Measurements from ENCODE around the gene CYP26B1.

Gene CYP26B1

DNA sequence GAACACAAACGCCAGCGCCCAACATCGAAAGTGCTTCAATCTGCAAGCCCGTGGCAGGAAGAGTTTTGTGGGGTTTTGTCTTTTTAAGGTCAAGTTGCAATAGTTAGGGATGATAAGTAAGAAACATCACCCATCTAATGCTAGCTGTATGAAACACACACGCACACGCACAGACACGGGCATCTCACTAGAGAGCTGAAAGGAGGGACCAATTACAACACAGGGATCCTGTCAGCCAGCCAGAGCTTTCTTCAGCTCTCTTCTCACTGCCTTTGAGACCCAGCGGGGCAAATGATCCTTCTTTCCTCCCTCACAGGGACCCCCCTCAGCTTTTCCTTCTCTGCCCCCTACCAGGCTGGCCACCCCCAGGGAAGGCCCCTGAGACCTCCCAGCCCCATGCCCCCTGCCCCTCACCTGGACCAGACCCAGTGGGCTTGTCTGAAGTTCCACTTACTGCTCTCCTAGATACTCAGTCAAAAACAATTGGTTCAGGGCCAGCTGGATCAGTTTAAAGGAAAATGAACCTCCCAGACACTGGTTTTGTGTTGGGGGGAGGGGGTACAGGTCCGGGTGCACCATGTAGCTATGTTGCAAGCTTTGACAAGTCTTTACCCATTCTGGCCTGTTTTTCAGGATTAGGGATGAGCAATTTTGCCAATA, 17.9 kb downstream of the CYP26B1 start:
- no peak for DNase-seq (ENCODE audit: low read depth)

DNA sequence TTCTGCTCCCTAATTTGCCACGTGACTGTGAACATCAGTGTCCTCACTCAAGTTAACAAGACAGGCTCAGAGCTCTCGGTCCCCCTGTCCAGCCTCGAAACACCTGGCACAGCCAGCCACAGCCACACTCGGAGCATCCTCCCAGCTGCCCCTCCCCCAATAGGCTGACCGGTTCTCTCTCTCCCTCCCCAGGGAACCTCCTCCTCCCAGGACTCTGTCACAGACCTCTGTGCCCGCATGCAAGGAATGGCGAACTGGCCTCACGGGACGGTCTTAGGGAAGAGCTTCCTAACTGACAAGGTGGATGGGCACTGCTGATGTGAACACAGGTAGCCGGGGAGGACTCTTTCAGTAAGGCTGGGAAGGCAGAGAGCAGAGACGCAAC, 18.8 kb downstream of the CYP26B1 start:
- no peak for DNase-seq (ENCODE audit: low read depth)

DNA sequence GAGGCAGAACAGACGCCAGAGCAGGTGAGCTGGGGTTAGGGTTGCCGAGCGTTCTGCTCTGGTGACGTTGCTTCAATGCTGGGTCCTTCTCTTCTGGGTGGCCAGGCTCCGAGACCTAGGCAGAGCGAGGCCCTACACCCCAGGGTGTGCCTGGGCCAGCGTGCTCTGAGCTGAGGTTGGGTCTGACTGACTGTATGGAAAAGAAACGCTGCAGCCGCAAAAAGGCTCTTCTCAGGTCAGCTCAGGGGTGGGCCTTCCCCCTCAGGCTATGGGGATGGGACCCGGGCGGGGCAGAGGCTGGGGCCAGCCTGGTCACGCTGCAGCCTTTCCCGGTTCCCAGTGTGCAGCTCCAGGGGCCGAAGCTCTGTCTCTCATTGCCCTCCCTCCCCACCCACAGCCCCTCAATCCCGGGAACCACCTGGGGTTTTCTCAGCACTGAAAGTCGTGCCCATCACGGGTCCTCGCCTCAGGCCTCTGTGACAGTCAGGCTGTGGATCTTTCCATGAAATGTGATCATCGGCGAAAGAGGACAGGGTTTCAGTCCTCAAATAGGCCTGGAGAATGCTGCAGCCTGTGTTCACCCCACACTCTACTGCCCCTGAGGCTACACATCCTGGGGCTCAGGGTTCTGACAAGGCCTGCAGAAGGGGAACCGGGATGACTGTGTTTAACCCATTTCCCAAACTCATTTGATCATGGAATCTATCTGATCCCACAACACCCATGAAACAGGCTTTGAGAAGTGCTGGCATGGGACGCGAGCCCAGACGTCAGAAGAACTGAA, 19.4 kb downstream of the CYP26B1 start:
- DNase-seq (ENCODE audit: low read depth) = no peak

DNA sequence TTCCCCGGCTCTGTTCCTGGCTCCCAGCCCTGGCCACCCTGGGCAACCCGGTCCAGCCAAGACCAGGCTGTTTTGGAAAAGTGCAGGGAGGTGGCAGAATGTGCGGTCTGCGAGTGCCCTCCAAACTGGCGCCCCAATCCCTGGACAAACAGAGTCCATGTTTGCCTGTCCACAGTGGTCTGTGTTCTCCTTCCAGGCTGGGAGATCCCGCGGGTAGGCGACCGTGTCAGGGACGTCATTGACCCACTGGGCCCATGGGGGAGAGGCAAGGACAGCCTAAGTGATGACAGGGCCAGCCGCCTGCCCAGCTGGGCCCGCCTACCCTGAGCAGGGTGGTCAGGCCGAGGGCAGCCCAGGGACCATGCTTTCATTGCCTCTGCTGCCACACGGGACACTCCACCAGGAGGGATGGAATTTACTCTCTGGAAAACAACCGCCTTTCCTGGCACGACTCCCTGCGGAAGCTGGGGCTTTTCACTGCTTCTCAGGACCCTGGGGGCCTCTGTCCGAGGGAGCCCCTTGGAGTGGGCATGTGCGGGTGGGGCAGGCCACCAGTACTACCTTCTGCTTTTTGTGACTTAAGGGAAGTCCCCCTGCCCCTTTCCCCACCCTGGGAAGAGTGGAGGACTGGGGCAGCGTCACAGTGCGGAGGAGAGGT, 20.1 kb downstream of the CYP26B1 start:
- no peak for DNase-seq (ENCODE audit: low read depth)

DNA sequence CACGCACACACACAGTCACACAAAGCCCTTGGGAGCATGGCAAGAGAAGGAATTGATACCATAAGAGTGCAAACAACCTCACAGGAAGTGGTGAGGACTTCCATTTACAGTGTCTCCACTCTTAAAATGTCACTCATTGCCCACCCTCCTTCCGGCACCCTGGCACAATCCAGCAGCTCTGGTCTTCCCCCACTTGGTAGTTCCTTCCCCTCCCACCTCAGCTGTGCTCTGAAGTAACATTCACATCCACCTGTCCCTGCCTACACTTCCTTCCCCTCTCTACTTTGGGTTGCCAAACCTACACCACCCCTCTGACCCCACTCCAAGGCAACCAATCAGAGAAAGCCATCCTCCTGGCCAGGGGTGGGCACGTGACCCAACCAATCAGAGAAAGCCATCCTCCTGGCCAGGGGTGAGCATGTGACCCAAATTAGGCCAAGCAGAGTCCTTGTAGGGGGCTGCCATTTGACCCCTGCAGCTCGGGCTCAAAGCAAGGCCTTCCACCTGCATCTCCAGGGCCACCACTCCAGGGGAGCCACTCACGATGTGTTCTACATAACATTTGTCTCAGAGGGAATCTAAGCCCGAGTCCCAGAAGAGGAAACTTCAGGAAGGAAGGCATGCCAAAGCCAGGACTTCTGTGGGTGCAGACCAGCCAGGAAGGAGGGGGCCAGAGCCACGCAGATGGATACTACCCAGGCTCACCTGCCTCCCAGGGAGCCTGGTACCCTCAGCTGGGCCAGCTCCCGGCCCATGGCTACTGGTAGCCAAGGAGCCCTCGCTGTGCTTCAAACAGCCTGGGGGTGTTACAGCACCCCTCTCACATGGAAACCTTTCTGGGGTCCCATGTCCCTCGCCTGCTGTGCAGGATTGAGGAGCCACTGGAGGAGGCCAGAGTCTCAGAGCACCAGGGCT, 21.2 kb downstream of the CYP26B1 start:
- no peak for DNase-seq (ENCODE audit: low read depth)

DNA sequence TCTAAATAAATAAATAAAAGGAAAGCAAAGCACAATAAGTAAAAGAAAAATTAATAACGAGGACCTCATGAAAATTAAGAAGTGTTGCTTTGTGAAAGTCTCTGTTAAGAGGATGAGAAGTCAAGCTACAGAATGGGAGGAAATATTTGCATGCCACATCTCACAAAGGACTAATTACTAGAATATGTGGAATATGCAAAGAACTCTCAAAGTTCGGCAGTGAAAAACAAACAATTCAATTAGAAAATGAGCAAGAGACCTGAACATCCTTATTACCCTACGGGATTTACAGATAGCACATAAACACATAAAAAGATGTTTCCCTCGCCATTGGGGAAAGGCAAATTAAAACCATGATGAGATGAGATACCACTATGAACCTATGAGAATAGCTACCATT, 23.3 kb downstream of the CYP26B1 start:
- DNase-seq (ENCODE audit: low read depth) = no peak

DNA sequence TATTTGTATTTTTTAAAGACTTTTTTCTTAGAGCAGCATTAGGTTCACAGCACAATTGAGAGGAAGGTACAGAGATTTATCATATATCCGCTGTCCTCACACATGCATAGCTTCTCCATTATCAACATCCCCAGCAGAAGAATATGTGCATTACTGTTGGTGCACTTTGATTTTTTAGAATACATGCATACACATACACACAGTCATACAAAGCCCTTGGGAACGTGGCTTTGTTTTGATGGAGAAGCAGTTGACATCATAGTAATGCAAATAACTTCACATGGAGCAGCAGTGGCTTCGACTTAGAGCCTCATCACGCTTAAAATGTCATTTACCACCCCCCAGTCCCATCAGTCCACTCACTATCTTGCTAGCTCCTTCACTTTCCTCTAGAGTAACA, 26.5 kb downstream of the CYP26B1 start:
- no peak for DNase-seq (ENCODE audit: low read depth)

DNA sequence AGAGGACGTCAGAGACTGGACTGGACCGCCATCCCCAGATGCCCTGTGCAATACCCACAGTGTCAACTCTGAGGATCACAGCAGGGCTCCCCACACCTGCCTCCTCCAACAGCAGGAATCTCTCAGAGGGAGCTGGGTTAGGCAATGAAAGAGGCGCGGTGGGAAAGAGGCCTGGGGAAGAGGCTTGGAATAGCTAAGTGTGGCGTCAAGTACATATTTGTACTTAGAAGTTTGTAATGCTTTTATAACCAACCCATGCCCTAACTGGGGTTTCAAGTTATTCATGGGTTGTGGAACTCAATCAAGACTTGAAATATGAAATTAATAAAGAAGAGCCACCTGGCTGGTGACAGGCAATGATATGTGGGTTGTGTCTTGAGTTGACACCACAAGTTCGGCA, 28.7 kb downstream of the CYP26B1 start:
- no peak for DNase-seq (ENCODE audit: low read depth)

DNA sequence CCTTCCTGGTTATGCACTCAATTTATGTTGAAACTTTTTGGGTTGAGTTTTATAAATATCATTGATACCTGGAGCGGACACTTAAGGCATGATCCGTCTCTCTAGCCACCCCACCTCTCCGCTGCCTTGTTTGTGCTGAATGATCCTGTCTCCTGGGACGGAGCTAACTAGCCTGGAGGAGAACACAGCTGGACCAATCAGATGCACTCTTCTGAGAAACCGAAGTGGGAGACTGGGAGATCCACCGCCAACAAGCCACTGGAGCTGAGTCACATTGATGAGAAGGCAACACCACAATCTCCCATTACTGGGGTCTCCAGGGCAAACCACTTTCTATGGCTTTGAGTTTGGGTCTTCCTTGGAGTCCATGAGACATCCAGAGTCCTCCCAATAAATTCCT, 29.3 kb downstream of the CYP26B1 start:
- DNase-seq (ENCODE audit: low read depth) = no peak

DNA sequence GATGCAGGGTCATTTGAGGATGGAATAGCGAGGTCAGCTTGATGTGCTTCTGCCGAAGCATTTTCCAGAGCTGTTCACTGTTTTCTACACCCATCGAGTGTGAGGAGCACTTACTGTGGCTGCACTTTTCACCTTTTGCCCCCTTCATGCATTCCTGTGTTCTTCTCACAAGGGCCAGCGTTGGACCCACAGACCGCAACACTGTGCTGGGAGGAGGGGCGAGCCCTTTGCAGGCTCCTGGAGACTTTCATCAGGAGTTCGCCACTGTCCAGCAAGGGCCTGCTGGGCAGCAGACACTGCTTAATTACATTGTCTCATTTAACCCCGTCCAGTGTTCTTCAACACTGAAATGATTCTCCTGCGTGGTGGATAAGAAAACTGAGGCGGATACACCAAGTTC, 29.9 kb downstream of the CYP26B1 start:
- DNase-seq (ENCODE audit: low read depth) = no peak

DNA sequence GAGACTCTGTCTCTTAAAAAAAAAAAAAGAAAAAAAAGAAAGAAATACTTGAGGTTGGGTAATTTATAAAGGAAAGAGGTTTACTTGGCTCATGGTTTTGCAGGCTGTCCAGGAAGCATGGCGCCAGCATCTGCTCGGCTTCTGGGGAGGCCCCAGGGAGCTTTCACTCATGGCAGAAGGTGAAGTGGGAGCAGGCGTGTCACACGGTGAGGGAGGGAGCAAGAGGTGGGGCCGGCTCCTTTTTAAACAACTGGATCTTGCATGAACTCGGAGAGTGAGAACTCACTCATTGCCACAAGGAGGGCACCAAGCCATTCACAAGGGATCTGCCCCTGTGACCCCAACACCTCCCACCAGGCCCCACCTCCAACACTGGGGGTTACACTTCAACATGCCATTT, 30.6 kb downstream of the CYP26B1 start:
- no peak for DNase-seq (ENCODE audit: low read depth)

DNA sequence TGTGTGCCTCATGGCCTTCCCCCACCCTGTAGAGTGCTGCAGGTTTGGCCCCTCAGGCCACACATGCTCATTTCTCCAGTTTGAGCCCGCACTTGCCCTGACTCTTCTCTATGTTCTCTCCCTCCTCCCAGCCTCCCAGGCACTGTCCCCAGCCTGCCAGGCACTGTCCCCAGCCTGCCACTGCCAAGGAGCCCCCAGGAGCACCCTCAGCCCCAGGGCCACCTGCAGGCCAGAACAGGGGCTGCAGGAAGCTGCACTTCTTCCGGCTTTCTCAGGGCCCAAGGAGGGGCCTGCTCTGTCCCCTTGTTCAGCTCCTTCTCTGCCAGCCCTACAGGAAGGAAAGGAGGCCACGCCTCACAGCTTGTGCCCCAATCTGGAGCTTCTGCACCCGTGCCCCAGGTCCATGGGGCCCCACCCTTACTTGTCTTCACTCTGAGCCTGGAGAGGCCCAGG, 31.6 kb downstream of the CYP26B1 start:
- DNase-seq (ENCODE audit: low read depth) = no peak

DNA sequence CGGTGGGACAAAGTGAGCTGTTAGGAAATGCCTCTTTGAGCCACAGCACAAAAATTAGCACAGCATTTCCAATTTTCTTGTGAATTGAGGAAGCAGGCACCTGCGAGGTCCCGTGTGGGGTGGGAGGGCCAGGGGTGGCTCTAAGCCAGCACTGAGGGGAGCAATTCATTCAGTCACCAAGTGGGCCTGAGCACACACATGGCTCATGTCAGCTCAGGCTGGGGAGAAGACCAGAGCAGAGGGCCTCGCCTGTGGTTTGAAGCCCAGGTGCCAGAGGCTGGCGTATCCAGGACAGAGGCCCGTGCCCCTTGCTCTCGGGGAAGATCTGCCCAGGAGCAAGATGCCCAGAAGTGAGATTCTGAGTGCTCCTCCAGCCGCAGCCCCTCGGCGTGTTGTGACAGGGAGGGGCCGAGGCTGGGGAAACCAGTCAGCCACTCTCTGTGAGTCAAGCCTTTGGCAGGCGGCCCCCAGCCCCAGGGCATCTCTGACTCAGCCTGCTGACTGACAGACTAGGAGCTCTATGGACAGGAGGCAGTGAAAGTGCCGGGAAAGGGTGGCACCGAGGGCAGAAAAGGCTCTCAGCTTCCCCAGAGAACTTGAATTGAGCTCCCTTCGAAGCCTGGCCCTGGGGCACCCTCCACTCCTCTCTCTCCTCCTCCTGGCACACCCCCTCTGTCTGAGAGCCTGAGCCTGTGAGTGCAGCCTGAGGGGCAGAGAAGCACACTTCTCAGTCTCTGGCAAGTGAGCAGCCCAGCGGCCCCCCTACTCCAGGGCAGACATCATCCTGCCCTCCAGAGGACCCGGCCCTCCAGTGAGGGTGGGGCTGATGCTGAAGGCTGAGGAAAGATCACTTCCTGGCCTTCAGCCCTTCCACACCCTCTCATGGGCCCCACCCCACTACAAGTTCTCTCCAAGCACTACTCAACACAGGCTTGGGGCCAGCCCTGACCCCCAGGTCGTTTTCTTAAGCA, 32.3 kb downstream of the CYP26B1 start:
- no peak for DNase-seq (ENCODE audit: low read depth)

DNA sequence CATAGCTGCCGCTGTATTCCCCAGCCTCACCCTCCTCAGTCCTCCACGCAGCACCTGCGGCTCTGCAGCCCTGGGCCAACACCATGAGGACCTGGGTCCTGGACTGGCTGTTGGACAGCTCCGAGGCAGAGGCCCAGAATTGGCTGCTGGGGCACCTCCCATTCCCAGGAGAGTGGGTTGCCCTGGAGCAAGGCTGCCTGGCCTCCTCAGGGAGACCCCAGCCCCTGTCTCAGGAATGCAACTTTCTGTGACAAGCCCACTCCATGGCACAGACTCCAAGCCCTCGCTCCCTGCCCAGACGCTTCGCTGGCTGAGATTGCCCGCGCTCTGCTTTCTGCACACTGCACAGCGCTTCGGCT, 33.0 kb downstream of the CYP26B1 start:
- no peak for DNase-seq (ENCODE audit: low read depth)

DNA sequence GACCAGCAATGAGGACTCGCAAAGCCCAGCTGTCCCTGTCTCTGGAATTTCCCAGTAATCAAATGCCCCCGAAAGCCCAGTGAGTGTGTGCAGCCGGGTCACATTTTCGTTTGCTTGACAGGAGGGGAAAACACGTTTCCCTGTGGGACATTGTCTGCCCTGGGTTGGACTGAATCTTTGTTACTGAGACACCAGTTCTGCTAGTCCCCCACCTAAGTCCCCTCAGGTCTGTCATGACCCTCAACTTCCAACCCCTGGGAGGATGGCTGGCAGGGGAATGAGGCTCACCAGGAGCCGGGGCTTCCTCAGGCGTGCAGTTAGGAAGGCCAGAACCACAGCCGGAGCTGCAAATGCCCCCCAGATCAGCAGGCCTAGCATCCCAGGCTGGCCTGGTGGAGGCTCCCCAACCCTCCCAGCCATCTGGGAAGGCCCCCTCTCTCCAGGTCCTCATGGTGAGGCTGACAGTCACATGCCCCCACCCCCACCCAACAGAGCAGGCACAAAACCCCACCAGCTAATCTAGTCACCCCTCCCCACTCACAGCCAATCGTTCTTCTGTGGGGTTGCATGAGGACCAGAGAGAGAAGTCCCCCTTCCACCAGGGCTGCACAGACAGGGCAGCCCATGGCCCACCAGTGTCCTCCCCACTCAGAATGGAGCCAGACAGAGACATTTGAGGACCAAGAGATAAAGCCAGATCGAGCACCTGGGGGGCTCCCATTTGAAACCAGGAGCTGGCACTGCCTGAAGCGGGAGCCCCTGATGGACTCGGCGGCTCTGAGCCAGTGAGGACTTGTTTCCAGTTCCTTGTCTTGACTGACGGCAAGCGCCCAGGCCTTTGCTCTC, 33.6 kb downstream of the CYP26B1 start:
- DNase-seq (ENCODE audit: low read depth) = no peak

DNA sequence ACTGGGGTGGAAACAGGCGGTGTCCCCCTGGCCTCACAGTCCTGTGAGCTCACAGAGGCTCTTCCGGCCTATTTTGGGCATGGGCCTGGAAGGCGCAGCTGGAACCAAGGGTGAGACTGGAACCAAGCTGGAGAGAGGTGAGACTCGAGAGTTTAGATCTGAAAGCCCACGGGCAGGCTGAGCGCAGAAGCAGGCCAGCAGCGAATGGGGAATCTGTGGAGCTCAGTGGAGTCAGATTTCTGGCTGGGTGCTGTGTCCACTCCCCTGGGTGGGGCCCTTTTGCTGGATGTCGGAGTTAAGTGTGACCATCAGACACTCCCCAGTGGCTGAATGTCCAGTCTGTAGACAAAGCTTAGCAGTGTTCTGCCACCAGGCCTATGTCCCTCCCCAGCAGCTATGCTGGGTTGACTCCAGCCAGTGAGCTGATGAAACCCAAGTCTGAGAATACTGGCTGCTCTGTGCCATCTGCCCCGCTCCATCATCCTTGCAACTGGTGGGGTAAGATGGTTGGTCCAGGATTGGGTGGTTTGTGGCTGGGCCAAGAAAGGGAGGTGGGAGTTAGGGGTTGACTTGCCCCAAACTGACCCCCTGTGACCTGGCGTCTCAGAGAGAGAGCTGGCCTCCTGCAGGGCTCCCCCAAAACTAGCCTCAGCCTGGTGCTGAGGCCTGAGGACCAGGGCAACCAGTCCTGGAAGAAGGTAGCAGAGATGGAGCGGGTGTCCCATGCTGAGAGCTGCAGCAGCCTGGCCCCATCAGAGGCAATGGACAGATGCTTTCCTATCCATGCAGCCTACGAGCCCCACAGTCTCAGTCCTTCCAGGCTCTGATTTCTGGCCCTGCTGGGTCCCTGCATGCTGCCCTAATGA, 34.4 kb downstream of the CYP26B1 start:
- DNase-seq (ENCODE audit: low read depth) = no peak

DNA sequence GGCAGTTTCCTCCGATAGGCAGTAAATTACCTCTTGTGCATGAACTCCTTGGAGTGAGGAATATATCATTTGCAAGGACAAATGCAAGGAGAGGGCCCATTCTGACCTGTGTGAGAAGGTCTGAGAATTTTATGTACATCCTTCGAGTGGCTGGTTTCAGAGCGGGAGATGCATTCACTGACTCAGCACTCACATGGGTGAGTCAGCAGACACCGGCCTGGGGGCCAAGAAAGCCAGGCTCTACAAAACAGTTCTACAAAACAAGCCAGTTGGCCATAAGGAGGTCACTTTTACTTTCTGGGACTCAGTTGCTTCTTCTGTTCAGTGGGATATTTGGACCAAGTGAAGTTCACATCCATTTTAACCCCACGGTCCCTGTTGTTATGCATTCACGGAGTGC, 35.3 kb downstream of the CYP26B1 start:
- no peak for DNase-seq (ENCODE audit: low read depth)

DNA sequence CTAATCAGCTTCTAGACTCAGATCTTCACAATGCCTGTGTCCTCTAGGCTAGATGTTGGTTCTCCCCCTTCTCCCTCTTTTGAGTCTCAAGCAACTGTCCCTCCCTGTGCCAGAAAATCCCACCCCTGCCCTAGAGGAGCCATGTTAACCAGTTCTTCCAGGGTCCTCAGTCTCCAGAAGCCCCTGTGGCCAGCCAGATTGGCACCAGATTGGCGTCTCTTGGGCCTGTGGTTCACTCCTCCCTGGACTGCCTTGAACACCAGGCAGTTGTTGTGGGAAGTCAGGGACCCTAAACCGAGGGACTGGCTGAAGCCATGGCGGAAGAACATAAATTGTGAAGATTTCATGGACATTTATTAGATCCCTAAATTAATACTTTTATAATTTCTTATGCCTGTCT, 36.6 kb downstream of the CYP26B1 start:
- DNase-seq (ENCODE audit: low read depth) = no peak

DNA sequence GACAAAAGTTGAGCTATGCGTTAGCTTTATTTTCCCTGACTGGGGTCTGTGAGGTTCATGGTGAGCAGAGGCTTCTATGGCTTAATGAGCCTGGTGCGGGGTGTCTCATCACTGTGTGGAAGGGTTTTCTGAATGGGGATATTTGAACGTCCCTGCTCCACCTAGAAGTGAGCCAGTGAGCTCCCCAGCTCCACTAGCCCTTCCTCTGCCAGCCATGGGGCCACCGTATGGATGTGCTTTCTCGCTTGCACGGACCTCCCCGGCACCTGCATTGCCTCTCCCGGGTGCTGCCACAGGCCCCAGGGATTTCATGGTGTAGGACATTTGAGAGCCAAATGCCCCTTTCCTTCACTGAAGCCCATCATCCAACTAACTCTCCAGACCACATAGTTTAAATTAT, 37.8 kb downstream of the CYP26B1 start:
- no peak for DNase-seq (ENCODE audit: low read depth)

All from stimulated activated CD8-positive, alpha-beta memory T cell treated with anti-CD3 and anti-CD28 coated beads, Interleukin-12 subunit alpha, Interleukin-12 subunit beta, amount 100 ng/mL, for 4 hours (primary cell).